H1 (cell line): ENCODE measurements around the gene SCGB1D2. TPM values are rescaled to one million over a fixed set of nuclear protein-coding genes. Genes with fewer than 3 reads are reported as not detected.

Experiments
- ASH2L ChIP-seq: fragments of 200-600, 300-600 bp; sonication (generic); IDR thresholded peaks from one replicate; pipeline ENCODE4 v1.7.1; 2017; ENCODE audit warnings: low read length
- CREB1 ChIP-seq: IDR thresholded peaks from 2 replicates; pipeline ENCODE4 v1.6.1; 2012; ENCODE audit warnings: inconsistent platforms
- EZH2 ChIP-seq: fragments of 200-600 bp; sonication (generic); IDR thresholded peaks from 2 replicates; pipeline ENCODE4 v1.7.1; 2012; ENCODE audit warnings: low read depth, mild to moderate bottlenecking, moderate library complexity, low read length, inconsistent platforms; ENCODE audit not compliant: severe bottlenecking
- TBP ChIP-seq: IDR thresholded peaks from 2 replicates; pipeline ENCODE4 v1.6.1; 2011; ENCODE audit warnings: low read depth, low read length, improper control_type of control experiment
- TEAD4 ChIP-seq: IDR thresholded peaks from 2 replicates; pipeline ENCODE4 v1.6.1; 2012; ENCODE audit warnings: low read depth, low read length, inconsistent platforms, mixed read lengths
- YY1 ChIP-seq: IDR thresholded peaks from 2 replicates; pipeline ENCODE4 v1.6.1; 2011; ENCODE audit warnings: low read depth, mild to moderate bottlenecking, low read length
- ZNF274 ChIP-seq: IDR thresholded peaks from 2 replicates; pipeline ENCODE4 v1.7.0; 2012; ENCODE audit warnings: low read length, borderline replicate concordance; ENCODE audit errors: extremely low read depth
- polyA plus RNA-seq, 7 experiments: library from polyadenylated mRNA; depleted of rRNA in 3 of 7; stranded (reverse) in 5 of 7; unstranded in 2 of 7; fragments of >200 nt in 5 of 7; fragments of 200-250 nt in 2 of 7; gene quantifications; 1 replicate in 5 of 7; 2 replicates in 1 of 7; 4 replicates in 1 of 7; pipeline versions ENCODE4 v1.2.1 to v1.2.3, GENCODE V29; 2011 to 2013; ENCODE audit warnings: missing spikeins in 2 of 7, mixed read lengths in 2 of 7
- total RNA-seq: library from RNA; stranded (reverse); fragmentation: NEBNext Ultra II Directional; extraction: Animal tissue kit (Norgen Biotek cat#: 25700); gene quantifications from 2 replicates; pipeline ENCODE4 v1.2.1, GENCODE V29; 2021

SCGB1D2 gene
- total and polyA plus RNA-seq, 2 of the 8 experiments (the other 6 are each of a cell fraction or from before 2014, with no cell fraction given) = not detected

DNA sequence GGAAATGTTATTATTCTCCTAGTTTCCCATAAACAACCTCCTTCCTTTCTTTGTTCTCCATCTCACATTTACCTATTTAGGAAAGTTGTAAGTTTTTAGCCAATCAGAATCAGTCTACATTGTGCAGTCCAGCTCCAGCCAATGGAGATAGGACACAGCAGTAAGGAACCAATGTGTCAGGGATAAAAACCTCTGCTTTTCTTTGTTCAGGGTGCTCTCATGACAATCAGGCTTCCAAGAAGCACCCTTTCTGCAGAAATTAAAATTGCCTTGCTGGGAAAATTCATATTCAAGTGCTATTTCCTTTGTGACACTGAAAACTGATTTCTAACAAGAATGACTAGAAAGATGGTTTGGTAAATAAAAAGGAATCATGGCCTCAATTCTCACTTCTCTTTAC, 18.9 kb upstream of the SCGB1D2 start (continued):
- TF ChIP-seq EZH2 (no peak), CREB1 (no peak), ZNF274 (no peak), TEAD4 (no peak), ASH2L (no peak), TBP (no peak), YY1 (no peak)
